Naive thymus-derived CD4-positive, alpha-beta T cell (primary cell): ENCODE data around the gene TSC22D2. TPM values are rescaled to one million over a fixed set of nuclear protein-coding genes. Genes with fewer than 3 reads are reported as not detected.

Source experiments
- ATAC-seq: fragments of 150-1000 bp; cut with Tn5 transposase; 2 replicates; pipeline ENCODE4 v1.10.0; 2021; ENCODE audit warnings: mild to moderate bottlenecking, moderate library complexity
- CTCF ChIA-PET: fragments of 350-600 bp; sonication (Branson Sonifier 250); formaldehyde crosslinking; loops from one replicate; lab custom pipeline; 2021; ENCODE audit warnings: antibody characterized with exemption; lab: Charles Lee
- POLR2A ChIA-PET: fragments of 350-600 bp; sonication (Branson Sonifier 250); formaldehyde crosslinking; loops from one replicate; lab custom pipeline; 2021; ENCODE audit warnings: antibody characterized with exemption, inconsistent platforms; lab: Charles Lee
- DNase-seq, 9 donors: peaks; one replicate each; pipeline versions ENCODE4 v3.0.0 to v3.0.0-alpha.2; 2020 to 2022; ENCODE audit warnings: mixed read lengths in 1 of 9
- H3K27ac ChIP-seq: one replicate; pipeline ENCODE4 v1.7.0; 2013; ENCODE audit warnings: mild to moderate bottlenecking, low read depth, low read length, moderate library complexity
- H3K27me3 ChIP-seq, 2 donors: one replicate each; pipeline ENCODE4 v1.7.0; 2013; ENCODE audit warnings: low read length in 2 of 2, mild to moderate bottlenecking in 2 of 2, moderate library complexity in 2 of 2; ENCODE audit not compliant: control insufficient read depth in 2 of 2, insufficient read depth in 2 of 2
- H3K36me3 ChIP-seq, 3 experiments: 1 replicate in 2 of 3; 2 replicates in 1 of 3; pipeline ENCODE4 v1.7.0; 2013; ENCODE audit warnings: low read length in 3 of 3, mild to moderate bottlenecking in 3 of 3, moderate library complexity in 1 of 3; ENCODE audit not compliant: insufficient read depth in 3 of 3, control insufficient read depth in 2 of 3
- H3K4me1 ChIP-seq, 2 donors: one replicate each; pipeline ENCODE4 v1.7.0; 2013; ENCODE audit warnings: low read length in 2 of 2, mild to moderate bottlenecking in 2 of 2, moderate library complexity in 1 of 2; ENCODE audit not compliant: control insufficient read depth in 2 of 2, insufficient read depth in 2 of 2
- H3K4me3 ChIP-seq: 2 replicates; pipeline ENCODE4 v1.7.0; 2013; ENCODE audit warnings: mild to moderate bottlenecking, low read length
- H3K9me3 ChIP-seq, 3 experiments: 1 replicate in 2 of 3; 2 replicates in 1 of 3; pipeline ENCODE4 v1.7.0; 2013; ENCODE audit warnings: low read length in 3 of 3; ENCODE audit not compliant: control insufficient read depth in 2 of 3
- H3K27ac Mint-ChIP-seq, 9 donors: one replicate each; pipeline ENCODE4 v1.8.0; 2020 to 2022; ENCODE audit warnings: mixed read lengths in 9 of 9, mild to moderate bottlenecking in 8 of 9, moderate library complexity in 5 of 9, inconsistent platforms in 2 of 9
- H3K27me3 Mint-ChIP-seq, 5 donors: one replicate each; pipeline ENCODE4 v1.8.0; 2021 to 2022; ENCODE audit warnings: mixed read lengths in 5 of 5, mild to moderate bottlenecking in 1 of 5
- H3K36me3 Mint-ChIP-seq, 5 donors: one replicate each; pipeline ENCODE4 v1.8.0; 2020 to 2022; ENCODE audit warnings: mixed read lengths in 5 of 5, mild to moderate bottlenecking in 3 of 5, inconsistent platforms in 1 of 5
- H3K4me1 Mint-ChIP-seq, 7 donors: one replicate each; pipeline ENCODE4 v1.8.0; 2020 to 2022; ENCODE audit warnings: mixed read lengths in 7 of 7, mild to moderate bottlenecking in 3 of 7, inconsistent platforms in 1 of 7
- H3K4me3 Mint-ChIP-seq, 10 donors: one replicate each; pipeline ENCODE4 v1.8.0; 2020 to 2022; ENCODE audit warnings: mild to moderate bottlenecking in 10 of 10, mixed read lengths in 10 of 10, moderate library complexity in 6 of 10, inconsistent platforms in 2 of 10
- H3K9me3 Mint-ChIP-seq, 11 donors: one replicate each; pipeline ENCODE4 v1.8.0; 2020 to 2022; ENCODE audit warnings: mixed read lengths in 11 of 11, mild to moderate bottlenecking in 4 of 11, inconsistent platforms in 1 of 11, moderate library complexity in 1 of 11
- intact Hi-C, 2 donors: fragments of 100-400 bp; cut with micrococcal nuclease; formaldehyde crosslinking; loops; one replicate each; pipeline ENCODE4 v1.15.1; 2023
- polyA plus RNA-seq, 2 donors: library from polyadenylated mRNA; unstranded; fragments of 300-500 nt; fragmentation: Illumina TruSeq; gene quantifications; one replicate each; pipeline ENCODE4 v1.2.3, GENCODE V29; 2021
- total RNA-seq, 6 experiments: library from RNA in 5 of 6; stranded (reverse) in 5 of 6; gene quantifications; 1 replicate in 5 of 6; 2 replicates in 1 of 6; pipeline ENCODE4 v1.2.3 and lab custom pipeline; 2021 to 2026

Gene TSC22D2
- total and polyA plus RNA-seq, 7 experiments from 2014 or later = 6.6 to 42.1 (median 26.1) TPM

- CTCF ChIA-PET = no interaction called here
- peaks cover 0 to 1% (median 0%) of the 10 kb centered on the region in 11 donors for H3K9me3 Mint-ChIP-seq
- peaks cover 0 to 7% (median 2%) of the 10 kb centered on the region in 7 donors for H3K4me1 Mint-ChIP-seq
- POLR2A ChIA-PET = no interaction called here
- peak overlapping the region in 7 of 10 donors; percentile 23 to 65 (median 38) for H3K4me3 Mint-ChIP-seq
- intact Hi-C loops = loop anchor here (5.0 kb wide), 1 partner anchor 34 kb away; the partner anchor contains the start of gene TSC22D2 (in 2 of the 2)
- H3K27me3 Mint-ChIP-seq = peaks cover 0 to 6% (median 0%) of the 10 kb centered on the region in 5 donors
- Histone ChIP-seq H3K27ac (no peak overlapping the region), H3K4me3 (peak overlapping the region; percentile 10), H3K27me3 (no peaks in the 10 kb centered on the region), H3K4me1 (no peaks in the 10 kb centered on the region), H3K36me3 (no peaks in the 10 kb centered on the region), H3K9me3 (no peaks in the 10 kb centered on the region)
- no peak overlapping the region for H3K27ac Mint-ChIP-seq
- no peaks in the 10 kb centered on the region for H3K36me3 Mint-ChIP-seq
- no peak for DNase-seq
- ATAC-seq = no peak
Observed at GRCh38 chr3:150373234-150373875, 34.7 kb upstream of the TSC22D2 start.

GRCh38 chr3:150374975-150375374, 33.1 kb upstream of the TSC22D2 start:
- Histone ChIP-seq H3K9me3 (no peaks in the 10 kb centered on the region), H3K27me3 (no peaks in the 10 kb centered on the region), H3K4me3 (no peak overlapping the region), H3K27ac (no peak overlapping the region), H3K4me1 (no peaks in the 10 kb centered on the region), H3K36me3 (no peaks in the 10 kb centered on the region)
- peaks cover 0 to 1% (median 0%) of the 10 kb centered on the region in 11 donors for H3K9me3 Mint-ChIP-seq
- peaks cover 0 to 7% (median 2%) of the 10 kb centered on the region in 7 donors for H3K4me1 Mint-ChIP-seq
- no peak for ATAC-seq
- H3K4me3 Mint-ChIP-seq = no peak overlapping the region
- no peak overlapping the region for H3K27ac Mint-ChIP-seq
- DNase-seq = no peak
- ChIA-PET POLR2A (no interaction called here), CTCF (no interaction called here)
- H3K27me3 Mint-ChIP-seq = peaks cover 0 to 5% (median 0%) of the 10 kb centered on the region in 5 donors
- H3K36me3 Mint-ChIP-seq = no peaks in the 10 kb centered on the region
- intact Hi-C loops = loop anchor here (5.0 kb wide), 1 partner anchor 32 kb away; the partner anchor contains the start of gene TSC22D2 (in 2 of the 2)

GRCh38 chr3:150376001-150376848, 31.9 kb upstream of the TSC22D2 start:
- no peak overlapping the region for H3K4me3 Mint-ChIP-seq
- DNase-seq (no peak), ATAC-seq (no peak)
- intact Hi-C loops = no loop called here
- H3K9me3 ChIP-seq = no peaks in the 10 kb centered on the region
- H3K4me3 ChIP-seq = no peak overlapping the region
- CTCF ChIA-PET = no interaction called here
- H3K27ac ChIP-seq = no peak overlapping the region
- POLR2A ChIA-PET = no interaction called here
- H3K9me3 Mint-ChIP-seq = peaks cover 0 to 1% (median 0%) of the 10 kb centered on the region in 11 donors
- H3K27ac Mint-ChIP-seq = peak overlapping the region in 1 of 9 donors; percentile 28
- H3K4me1 ChIP-seq = no peaks in the 10 kb centered on the region
- H3K36me3 ChIP-seq = no peaks in the 10 kb centered on the region
- no peaks in the 10 kb centered on the region for H3K27me3 ChIP-seq
- peaks cover 0 to 7% (median 2%) of the 10 kb centered on the region in 7 donors for H3K4me1 Mint-ChIP-seq
- H3K27me3 Mint-ChIP-seq = peaks cover 0 to 5% (median 0%) of the 10 kb centered on the region in 5 donors
- no peaks in the 10 kb centered on the region for H3K36me3 Mint-ChIP-seq

GRCh38 chr3:150377601-150378300, 30.3 kb upstream of the TSC22D2 start:
- no peaks in the 10 kb centered on the region for H3K36me3 ChIP-seq
- H3K27me3 ChIP-seq = no peaks in the 10 kb centered on the region
- H3K4me3 ChIP-seq = no peak overlapping the region
- intact Hi-C loops = loop anchor here in 1 of 2 donors (1.0 kb wide), 1 partner anchor 12 kb away; no protein-coding TSS in a partner anchor
- H3K27ac ChIP-seq = no peak overlapping the region
- no peaks in the 10 kb centered on the region for H3K9me3 ChIP-seq
- ChIA-PET CTCF (no interaction called here), POLR2A (no interaction called here)
- Mint-ChIP-seq H3K27ac (no peak overlapping the region), H3K27me3 (peaks cover 0 to 5% (median 0%) of the 10 kb centered on the region in 5 donors), H3K4me3 (no peak overlapping the region), H3K9me3 (no peaks in the 10 kb centered on the region), H3K4me1 (peaks cover 0 to 18% (median 5%) of the 10 kb centered on the region in 7 donors), H3K36me3 (no peaks in the 10 kb centered on the region)
- DNase-seq (no peak), ATAC-seq (no peak)
- H3K4me1 ChIP-seq = no peaks in the 10 kb centered on the region

- Histone ChIP-seq H3K36me3 (no peaks in the 10 kb centered on the region), H3K4me3 (no peak overlapping the region), H3K4me1 (no peaks in the 10 kb centered on the region), H3K9me3 (no peaks in the 10 kb centered on the region), H3K27me3 (no peaks in the 10 kb centered on the region), H3K27ac (no peak overlapping the region)
- H3K36me3 Mint-ChIP-seq = no peaks in the 10 kb centered on the region
- DNase-seq = no peak
- no peaks in the 10 kb centered on the region for H3K9me3 Mint-ChIP-seq
- H3K4me1 Mint-ChIP-seq = peaks cover 0 to 19% (median 5%) of the 10 kb centered on the region in 7 donors
- H3K4me3 Mint-ChIP-seq = no peak overlapping the region
- POLR2A ChIA-PET = no interaction called here
- intact Hi-C loops = loop anchor here in 1 of 2 donors (1.0 kb wide), 1 partner anchor 11 kb away; no protein-coding TSS in a partner anchor
- no peak overlapping the region for H3K27ac Mint-ChIP-seq
- no peak for ATAC-seq
- CTCF ChIA-PET = no interaction called here
- peaks cover 0 to 5% (median 0%) of the 10 kb centered on the region in 5 donors for H3K27me3 Mint-ChIP-seq
Observed at GRCh38 chr3:150378301-150378748, 29.8 kb upstream of the TSC22D2 start.

GRCh38 chr3:150379469-150379868, 28.6 kb upstream of the TSC22D2 start:
- DNase-seq = no peak
- Mint-ChIP-seq H3K9me3 (no peaks in the 10 kb centered on the region), H3K27me3 (peaks cover 0 to 5% (median 0%) of the 10 kb centered on the region in 5 donors), H3K36me3 (no peaks in the 10 kb centered on the region), H3K4me3 (no peak overlapping the region), H3K27ac (no peak overlapping the region), H3K4me1 (peaks cover 2 to 19% (median 7%) of the 10 kb centered on the region in 7 donors)
- Histone ChIP-seq H3K27me3 (no peaks in the 10 kb centered on the region), H3K4me3 (no peak overlapping the region), H3K4me1 (no peaks in the 10 kb centered on the region), H3K9me3 (no peaks in the 10 kb centered on the region), H3K36me3 (no peaks in the 10 kb centered on the region), H3K27ac (no peak overlapping the region)
- intact Hi-C loops = no loop called here
- ChIA-PET POLR2A (no interaction called here), CTCF (no interaction called here)
- ATAC-seq = no peak
